BE2C (cell line): Measurements from ENCODE around the gene C1orf141.

ENCODE experiments used
- DNase-seq: peaks from one replicate; pipeline ENCODE4 v3.0.0-alpha.2; 2020
- H3K27me3 ChIP-seq: fragments of 250-450 bp; sonication (Bioruptor Pico); 2 replicates; pipeline ENCODE4 v1.5.1; 2020; ENCODE audit warnings: mild to moderate bottlenecking
- H3K36me3 ChIP-seq: fragments of 250-450 bp; sonication (Bioruptor Pico); 2 replicates; pipeline ENCODE4 v1.5.1; 2020; ENCODE audit warnings: mild to moderate bottlenecking
- H3K4me1 ChIP-seq: fragments of 250-450 bp; sonication (Bioruptor Pico); 2 replicates; pipeline ENCODE4 v1.5.1; 2020
- H3K4me3 ChIP-seq: 2 replicates; pipeline ENCODE4 v1.5.1; 2011; ENCODE audit warnings: low read depth, low read length
- H3K9me3 ChIP-seq: fragments of 250-450 bp; sonication (Bioruptor Pico); 2 replicates; pipeline ENCODE4 v1.5.1; 2020
- TF ChIP-seq, protein P1 (sequence below): IDR thresholded peaks from 2 replicates; pipeline ENCODE4 v1.5.1; 2012; ENCODE audit warnings: mild to moderate bottlenecking, low read depth, low read length

C1orf141 gene

GRCh38 chr1:67126111-67126746, 8.5 kb downstream of the C1orf141 start:
- Histone ChIP-seq H3K4me3 (no peak overlapping the region), H3K4me1 (no peaks in the 10 kb centered on the region), H3K36me3 (no peaks in the 10 kb centered on the region), H3K27me3 (no peaks in the 10 kb centered on the region), H3K9me3 (no peaks in the 10 kb centered on the region)
- TF ChIP-seq, protein P1, sequence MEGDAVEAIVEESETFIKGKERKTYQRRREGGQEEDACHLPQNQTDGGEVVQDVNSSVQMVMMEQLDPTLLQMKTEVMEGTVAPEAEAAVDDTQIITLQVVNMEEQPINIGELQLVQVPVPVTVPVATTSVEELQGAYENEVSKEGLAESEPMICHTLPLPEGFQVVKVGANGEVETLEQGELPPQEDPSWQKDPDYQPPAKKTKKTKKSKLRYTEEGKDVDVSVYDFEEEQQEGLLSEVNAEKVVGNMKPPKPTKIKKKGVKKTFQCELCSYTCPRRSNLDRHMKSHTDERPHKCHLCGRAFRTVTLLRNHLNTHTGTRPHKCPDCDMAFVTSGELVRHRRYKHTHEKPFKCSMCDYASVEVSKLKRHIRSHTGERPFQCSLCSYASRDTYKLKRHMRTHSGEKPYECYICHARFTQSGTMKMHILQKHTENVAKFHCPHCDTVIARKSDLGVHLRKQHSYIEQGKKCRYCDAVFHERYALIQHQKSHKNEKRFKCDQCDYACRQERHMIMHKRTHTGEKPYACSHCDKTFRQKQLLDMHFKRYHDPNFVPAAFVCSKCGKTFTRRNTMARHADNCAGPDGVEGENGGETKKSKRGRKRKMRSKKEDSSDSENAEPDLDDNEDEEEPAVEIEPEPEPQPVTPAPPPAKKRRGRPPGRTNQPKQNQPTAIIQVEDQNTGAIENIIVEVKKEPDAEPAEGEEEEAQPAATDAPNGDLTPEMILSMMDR: no peak
- no peak for DNase-seq

GRCh38 chr1:67124455-67124854, 10.3 kb downstream of the C1orf141 start:
- Histone ChIP-seq H3K27me3 (no peaks in the 10 kb centered on the region), H3K36me3 (no peaks in the 10 kb centered on the region), H3K4me3 (no peak overlapping the region), H3K4me1 (no peaks in the 10 kb centered on the region), H3K9me3 (no peaks in the 10 kb centered on the region)
- DNase-seq: no peak
- TF ChIP-seq, protein P1: no peak

DNA sequence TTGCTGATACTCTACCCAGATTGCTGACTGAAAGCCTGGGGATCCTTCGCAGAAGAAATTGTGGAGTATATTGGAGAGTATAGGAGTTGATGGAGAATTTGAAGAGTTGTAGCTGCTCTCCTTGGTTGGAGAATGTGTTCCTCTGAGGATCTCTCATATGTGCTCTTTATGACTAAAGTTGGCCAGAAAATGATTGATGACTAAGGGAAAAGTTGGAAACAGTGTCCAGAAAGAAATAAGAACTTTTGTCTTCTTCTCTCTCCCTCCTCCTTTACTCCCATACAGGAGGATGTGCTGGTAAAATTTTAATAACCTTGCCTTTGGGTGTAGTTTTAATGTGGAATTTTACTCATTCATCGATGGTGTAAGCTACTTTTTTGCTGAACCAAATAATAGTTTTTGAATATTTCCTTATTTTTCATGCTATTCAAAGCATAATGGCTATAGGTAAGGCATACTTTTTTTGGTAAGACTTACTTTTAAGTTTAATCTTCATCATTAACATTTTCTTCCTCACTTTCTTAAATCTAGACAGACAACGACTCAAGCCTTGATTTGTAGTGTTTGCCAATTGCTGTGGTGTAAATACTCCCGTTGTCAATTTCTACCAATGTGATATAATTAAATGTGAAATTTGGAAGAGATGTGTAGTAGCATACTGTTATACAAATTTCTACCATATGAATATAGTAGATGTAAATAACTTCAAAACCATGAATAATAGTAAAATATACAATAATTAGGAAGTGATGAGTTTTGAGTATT, 13.7 kb downstream of the C1orf141 start:
- Histone ChIP-seq H3K36me3 (no peaks in the 10 kb centered on the region), H3K9me3 (no peaks in the 10 kb centered on the region), H3K27me3 (no peaks in the 10 kb centered on the region), H3K4me1 (no peaks in the 10 kb centered on the region), H3K4me3 (no peak overlapping the region)
- DNase-seq: no peak
- TF ChIP-seq, protein P1: no peak

DNA sequence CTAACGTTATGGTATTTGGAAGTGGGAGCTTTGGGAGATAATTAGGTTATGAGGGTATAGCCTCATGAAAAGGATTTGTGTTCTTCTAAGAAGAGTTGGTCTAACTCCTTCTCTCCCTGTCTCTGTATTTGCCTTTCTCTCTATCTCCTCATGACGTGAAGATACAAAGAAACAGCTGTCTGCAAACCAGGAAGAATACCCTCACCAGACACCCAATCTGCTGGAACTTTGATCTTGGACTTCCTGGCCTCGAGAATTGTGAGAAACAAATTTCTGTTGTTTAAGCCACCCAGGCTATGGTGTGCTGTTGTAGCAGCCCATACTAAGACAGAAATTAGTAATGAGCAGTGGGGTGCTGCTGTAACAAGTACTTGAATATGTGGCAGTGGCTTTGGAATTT, 16.1 kb downstream of the C1orf141 start:
- Histone ChIP-seq H3K9me3 (no peaks in the 10 kb centered on the region), H3K36me3 (no peaks in the 10 kb centered on the region), H3K4me1 (no peaks in the 10 kb centered on the region), H3K27me3 (no peaks in the 10 kb centered on the region), H3K4me3 (no peak overlapping the region)
- DNase-seq: no peak
- TF ChIP-seq, protein P1: no peak

- Histone ChIP-seq H3K4me3 (no peak overlapping the region), H3K4me1 (no peaks in the 10 kb centered on the region), H3K9me3 (no peaks in the 10 kb centered on the region), H3K36me3 (no peaks in the 10 kb centered on the region), H3K27me3 (no peaks in the 10 kb centered on the region)
- DNase-seq: no peak
- TF ChIP-seq, protein P1: no peak
These were observed 16.6 kb downstream of the C1orf141 start for GRCh38 chr1:67118191-67118590.

DNA sequence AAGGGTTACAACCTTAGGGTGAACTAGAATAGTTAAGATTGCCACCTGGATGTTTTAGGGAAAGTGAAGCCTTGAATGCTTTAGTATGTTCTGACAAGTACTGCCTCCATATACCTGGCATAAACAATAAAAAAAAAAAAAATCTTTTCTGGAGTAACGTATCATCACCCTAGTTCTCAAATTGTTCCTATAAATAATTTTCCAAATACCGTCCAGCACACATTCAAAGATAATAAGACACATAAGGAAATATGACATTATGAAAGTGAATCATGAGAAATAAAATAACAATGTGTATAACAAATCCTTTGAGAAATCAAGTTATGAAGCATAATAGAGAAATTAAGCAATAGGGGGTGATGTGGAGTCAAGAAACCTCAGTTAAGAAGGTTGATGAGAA, 20.6 kb downstream of the C1orf141 start:
- no peaks in the 10 kb centered on the region for H3K9me3 ChIP-seq
- H3K4me3 ChIP-seq: no peak overlapping the region
- H3K4me1 ChIP-seq: no peaks in the 10 kb centered on the region
- TF ChIP-seq, protein P1: no peak
- DNase-seq: no peak
- H3K36me3 ChIP-seq: no peaks in the 10 kb centered on the region
- H3K27me3 ChIP-seq: no peaks in the 10 kb centered on the region
